Nephron (organoid): ENCODE data around the gene GTF2IRD1.
"Not testable (repeated sequence)": the region's sequence is repeated elsewhere in the genome, so short reads cannot be mapped to it uniquely, and the experiment has no call there.

Source experiments
- H3K27ac Mint-ChIP-seq, 3 experiments: 2 replicates each; pipeline ENCODE4 v1.8.0; 2020; ENCODE audit warnings: mixed read lengths in 3 of 3, mild to moderate bottlenecking in 2 of 3, moderate library complexity in 1 of 3
- H3K27me3 Mint-ChIP-seq: 2 replicates; pipeline ENCODE4 v1.8.0; 2021; ENCODE audit warnings: low read depth, mild to moderate bottlenecking, moderate library complexity, mixed read lengths
- H3K36me3 Mint-ChIP-seq: 2 replicates; pipeline ENCODE4 v1.8.0; 2020; ENCODE audit warnings: low read depth, mixed read lengths
- H3K4me1 Mint-ChIP-seq: 2 replicates; pipeline ENCODE4 v1.8.0; 2020; ENCODE audit warnings: mixed read lengths
- H3K4me3 Mint-ChIP-seq, 3 experiments: 2 replicates each; pipeline ENCODE4 v1.8.0; 2020; ENCODE audit warnings: mild to moderate bottlenecking in 3 of 3, mixed read lengths in 3 of 3, moderate library complexity in 2 of 3
- H3K9me3 Mint-ChIP-seq: 2 replicates; pipeline ENCODE4 v1.8.0; 2020; ENCODE audit warnings: mixed read lengths
- CTCF ChIP-seq, 3 experiments: fragments of 200-600 bp; sonication (generic); IDR thresholded peaks; one replicate each; pipeline ENCODE4 v1.5.0; 2021; ENCODE audit warnings: antibody characterized with exemption in 3 of 3; ENCODE audit not compliant: unreplicated experiment in 3 of 3

Gene GTF2IRD1

GRCh38 chr7:74407958-74408357, 45.7 kb upstream of the GTF2IRD1 start:
- H3K9me3 Mint-ChIP-seq, result no peaks in the 10 kb centered on the region
- no peaks in the 10 kb centered on the region for H3K27me3 Mint-ChIP-seq
- TF ChIP-seq CTCF (IDR thresholded peaks at IDR 0.05; ENCODE audit: unreplicated experiment in 3 of 3), result no peak
- H3K27ac Mint-ChIP-seq, result no peak overlapping the region
- H3K4me3 Mint-ChIP-seq, result no peak overlapping the region
- no peaks in the 10 kb centered on the region for H3K4me1 Mint-ChIP-seq
- H3K36me3 Mint-ChIP-seq, result peaks cover 6% of the 10 kb centered on the region

GRCh38 chr7:74409571-74409970, 44.1 kb upstream of the GTF2IRD1 start:
- no peak overlapping the region for H3K4me3 Mint-ChIP-seq
- H3K4me1 Mint-ChIP-seq, result no peaks in the 10 kb centered on the region
- no peak overlapping the region for H3K27ac Mint-ChIP-seq
- H3K27me3 Mint-ChIP-seq, result no peaks in the 10 kb centered on the region
- TF ChIP-seq CTCF (IDR thresholded peaks at IDR 0.05; ENCODE audit: unreplicated experiment in 3 of 3), result no peak
- H3K9me3 Mint-ChIP-seq, result no peaks in the 10 kb centered on the region
- no peaks in the 10 kb centered on the region for H3K36me3 Mint-ChIP-seq

DNA sequence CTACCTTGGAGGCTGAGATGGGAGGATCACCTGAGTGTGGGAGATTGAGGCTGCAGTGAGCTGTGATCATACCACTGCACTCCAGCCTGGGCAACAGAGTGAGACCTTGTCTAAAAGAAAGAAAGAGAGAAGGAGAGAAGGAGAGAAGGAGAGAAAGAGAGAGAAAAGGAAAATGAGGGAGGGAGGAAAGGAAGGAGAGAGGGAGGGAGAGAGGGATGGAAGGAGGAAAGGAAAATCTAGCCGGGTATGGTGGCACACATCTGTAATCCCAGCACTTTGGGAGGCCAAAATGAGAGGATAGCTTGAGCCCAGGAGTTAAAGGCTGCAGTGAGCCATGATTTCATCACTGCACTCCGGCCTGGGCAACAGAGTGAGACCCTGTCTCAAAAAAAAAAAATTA, 42.9 kb upstream of the GTF2IRD1 start:
- no peak for TF ChIP-seq CTCF (IDR thresholded peaks at IDR 0.05; ENCODE audit: unreplicated experiment in 3 of 3)
- Mint-ChIP-seq H3K27me3 (no peaks in the 10 kb centered on the region), H3K36me3 (no peaks in the 10 kb centered on the region), H3K9me3 (no peaks in the 10 kb centered on the region), H3K27ac (no peak overlapping the region), H3K4me1 (no peaks in the 10 kb centered on the region), H3K4me3 (no peak overlapping the region)

DNA sequence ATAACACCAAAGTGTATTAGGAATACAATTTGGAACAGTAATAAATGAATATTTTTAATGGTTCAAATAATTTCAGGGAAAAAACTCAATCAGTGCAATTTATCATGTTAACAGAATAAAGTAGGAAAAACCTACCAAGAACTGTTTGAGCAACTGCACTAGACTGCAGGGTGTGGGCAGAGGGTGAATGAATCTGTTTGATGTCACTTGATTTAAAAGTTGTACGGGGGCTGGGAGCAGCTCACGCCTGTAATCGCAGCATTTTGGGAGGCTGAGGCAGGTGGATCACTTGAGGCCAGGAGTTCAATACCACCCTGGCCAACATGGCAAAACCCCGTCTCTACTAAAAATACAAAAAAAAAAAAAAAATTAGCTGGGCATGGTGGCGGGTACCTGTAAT, 42.1 kb upstream of the GTF2IRD1 start:
- H3K4me3 Mint-ChIP-seq, H3K4me1 Mint-ChIP-seq, H3K9me3 Mint-ChIP-seq, H3K36me3 Mint-ChIP-seq, H3K27me3 Mint-ChIP-seq, H3K27ac Mint-ChIP-seq: not testable (repeated sequence)

- H3K27me3 Mint-ChIP-seq, result no peaks in the 10 kb centered on the region
- H3K27ac Mint-ChIP-seq, result no peak overlapping the region
- no peaks in the 10 kb centered on the region for H3K4me1 Mint-ChIP-seq
- H3K36me3 Mint-ChIP-seq, result no peaks in the 10 kb centered on the region
- H3K9me3 Mint-ChIP-seq, result no peaks in the 10 kb centered on the region
- no peak for TF ChIP-seq CTCF (IDR thresholded peaks at IDR 0.05; ENCODE audit: unreplicated experiment in 3 of 3)
- no peak overlapping the region for H3K4me3 Mint-ChIP-seq
Measured at GRCh38 chr7:74412056-74412455, 41.6 kb upstream of the GTF2IRD1 start.

DNA sequence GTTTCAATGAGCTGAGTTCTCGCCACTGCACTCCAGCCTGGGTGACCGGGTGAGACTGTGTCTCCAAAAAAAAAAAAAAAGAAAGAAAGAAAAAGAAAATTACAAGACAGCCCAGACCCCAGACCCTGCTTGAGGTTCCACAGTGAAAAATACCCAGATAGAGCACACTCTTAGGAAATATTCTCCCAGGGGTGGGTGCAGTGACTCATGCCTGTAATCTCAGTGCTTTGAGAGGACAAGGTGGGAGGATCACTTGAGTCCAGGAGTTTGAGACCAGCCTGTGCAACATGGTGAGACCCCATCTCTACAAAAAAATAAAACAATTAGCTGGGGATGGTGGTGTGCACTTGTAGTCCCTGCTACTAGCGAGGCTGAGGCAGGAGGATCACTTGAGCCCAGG, 41.1 kb upstream of the GTF2IRD1 start:
- no peak for TF ChIP-seq CTCF (IDR thresholded peaks at IDR 0.05; ENCODE audit: unreplicated experiment in 3 of 3)
- Mint-ChIP-seq H3K27ac (no peak overlapping the region), H3K4me3 (no peak overlapping the region), H3K4me1 (no peaks in the 10 kb centered on the region), H3K36me3 (no peaks in the 10 kb centered on the region), H3K9me3 (no peaks in the 10 kb centered on the region), H3K27me3 (no peaks in the 10 kb centered on the region)

GRCh38 chr7:74414595-74415333, 38.9 kb upstream of the GTF2IRD1 start:
- H3K4me1 Mint-ChIP-seq, H3K27me3 Mint-ChIP-seq, H3K9me3 Mint-ChIP-seq, H3K4me3 Mint-ChIP-seq, H3K27ac Mint-ChIP-seq, H3K36me3 Mint-ChIP-seq: not testable (repeated sequence)
